H54 (cell line): ENCODE measurements around the gene PRAC1.

Experiments
- DNase-seq: peaks from one replicate; pipeline ENCODE4 v3.0.0; 2011; ENCODE audit warnings: low spot score, mixed read lengths; ENCODE audit not compliant: insufficient read length
- FAIRE-seq: peaks from 3 replicates; lab custom pipeline; 2011; peaks lifted over from hg19 to GRCh38; lab: Jason Lieb, UNC
- POLR2A ChIP-seq: IDR thresholded peaks from 2 replicates; pipeline ENCODE4 v1.6.1; 2011; ENCODE audit warnings: low read depth, mild to moderate bottlenecking, low read length

The PRAC1 gene

DNA sequence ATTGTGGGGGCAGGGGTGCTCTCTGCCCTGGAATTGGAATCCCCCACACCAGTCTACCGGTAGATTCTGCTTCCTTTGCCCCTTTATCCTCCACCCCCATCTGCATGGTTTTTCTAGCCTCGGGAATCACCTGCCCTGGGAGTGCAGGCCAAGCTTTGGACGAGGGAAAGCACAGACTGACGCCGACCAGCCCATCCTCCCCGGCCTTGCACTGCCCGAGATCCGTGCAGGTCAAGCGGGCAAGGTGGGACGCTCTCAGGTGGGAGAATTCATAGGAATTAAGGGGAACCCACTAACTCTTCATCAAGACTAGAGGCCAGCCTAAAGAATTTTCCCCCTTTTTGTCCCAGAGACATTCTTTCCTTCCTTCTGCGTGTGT, 16.1 kb upstream of the PRAC1 start:
- TF ChIP-seq POLR2A, result no peak
- DNase-seq (no peak), FAIRE-seq (no peak)

DNA sequence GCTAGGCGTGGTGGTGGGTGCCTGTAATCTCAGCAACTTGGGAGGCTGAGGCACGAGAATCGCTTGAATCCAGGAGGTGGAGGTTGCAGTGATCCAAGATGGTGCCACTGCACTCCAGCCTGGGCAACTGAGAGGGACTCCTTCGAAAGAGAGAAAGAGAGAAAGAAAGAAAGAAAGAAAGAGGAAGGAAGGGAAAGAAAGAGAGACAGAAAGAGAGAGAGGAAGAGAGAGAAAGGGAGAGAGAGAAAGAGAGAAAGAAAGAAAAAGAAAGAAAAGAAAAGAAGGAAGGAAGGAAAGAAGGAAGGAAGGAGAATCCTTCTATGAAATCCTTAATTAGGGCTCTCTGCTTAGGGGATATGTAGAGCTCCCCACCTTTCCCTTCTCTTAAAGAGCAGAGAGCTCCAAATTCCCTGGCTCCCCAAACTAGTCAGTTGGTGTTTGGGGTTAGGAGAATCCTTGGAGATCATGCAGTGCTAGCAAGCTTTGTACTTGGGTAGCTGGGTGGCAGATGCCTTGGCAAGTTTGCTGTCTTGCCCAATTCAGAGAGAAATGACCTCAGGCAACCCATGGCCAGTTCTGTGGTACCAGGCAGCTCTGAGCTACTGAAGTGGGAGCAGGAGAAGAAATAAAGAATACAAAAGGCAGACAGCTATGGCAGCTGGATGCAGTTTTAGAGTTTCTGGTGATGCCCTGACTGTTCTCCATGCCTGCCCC, 15.2 kb upstream of the PRAC1 start:
- DNase-seq (no peak), FAIRE-seq (no peak)
- TF ChIP-seq POLR2A, result no peak

DNA sequence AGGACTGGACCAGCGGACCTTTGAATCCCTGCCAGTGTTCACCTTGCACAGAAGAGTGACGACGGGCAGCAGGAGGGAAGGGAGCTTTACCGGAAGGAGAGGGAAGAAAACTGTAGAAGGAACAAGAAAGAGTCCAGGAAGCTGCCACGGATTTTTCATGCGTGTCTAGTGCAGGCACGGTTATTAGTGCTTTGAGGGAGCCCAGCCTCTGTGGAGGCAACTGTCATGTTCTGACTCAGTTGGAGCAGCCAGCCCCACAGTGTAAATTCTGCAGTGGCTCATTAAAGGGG, 12.7 kb upstream of the PRAC1 start:
- FAIRE-seq (no peak), DNase-seq (no peak)
- no peak for TF ChIP-seq POLR2A

DNA sequence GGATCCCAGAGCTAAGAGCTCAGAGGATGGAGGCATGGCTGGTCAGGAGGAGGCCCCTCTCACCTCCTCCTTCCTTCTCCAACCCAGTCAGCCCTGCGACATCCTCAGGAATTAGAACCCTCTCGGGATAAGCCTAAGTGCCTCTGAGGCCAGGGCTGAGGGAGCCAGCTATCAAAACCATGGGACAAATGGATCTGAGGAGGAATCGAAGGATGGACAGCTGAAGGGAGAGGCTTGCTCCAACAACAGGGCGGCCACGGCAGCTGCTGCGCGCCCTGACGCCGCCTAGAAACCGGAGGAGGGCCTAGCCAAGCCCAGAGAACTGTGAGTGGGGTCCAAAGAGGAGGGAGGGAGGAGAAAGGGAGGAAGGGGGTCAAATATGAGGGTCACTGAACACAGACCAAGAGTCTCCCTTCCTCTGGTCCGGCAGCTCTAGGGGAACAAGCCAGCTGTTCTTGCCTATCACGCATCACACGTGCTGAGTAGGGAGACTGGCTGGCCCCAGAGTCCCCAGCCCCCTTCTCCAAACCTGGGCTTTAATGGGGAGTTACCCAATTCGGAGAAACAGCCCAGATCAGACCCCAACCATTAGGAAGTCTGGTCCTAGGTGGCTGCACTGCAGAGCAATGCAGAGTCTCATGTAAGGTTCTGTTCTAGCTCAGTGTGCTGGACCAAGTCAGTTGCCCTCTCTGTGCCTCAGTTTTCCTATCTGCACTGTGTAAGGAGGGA, 12.2 kb upstream of the PRAC1 start:
- DNase-seq (no peak), FAIRE-seq (no peak)
- no peak for TF ChIP-seq POLR2A

DNA sequence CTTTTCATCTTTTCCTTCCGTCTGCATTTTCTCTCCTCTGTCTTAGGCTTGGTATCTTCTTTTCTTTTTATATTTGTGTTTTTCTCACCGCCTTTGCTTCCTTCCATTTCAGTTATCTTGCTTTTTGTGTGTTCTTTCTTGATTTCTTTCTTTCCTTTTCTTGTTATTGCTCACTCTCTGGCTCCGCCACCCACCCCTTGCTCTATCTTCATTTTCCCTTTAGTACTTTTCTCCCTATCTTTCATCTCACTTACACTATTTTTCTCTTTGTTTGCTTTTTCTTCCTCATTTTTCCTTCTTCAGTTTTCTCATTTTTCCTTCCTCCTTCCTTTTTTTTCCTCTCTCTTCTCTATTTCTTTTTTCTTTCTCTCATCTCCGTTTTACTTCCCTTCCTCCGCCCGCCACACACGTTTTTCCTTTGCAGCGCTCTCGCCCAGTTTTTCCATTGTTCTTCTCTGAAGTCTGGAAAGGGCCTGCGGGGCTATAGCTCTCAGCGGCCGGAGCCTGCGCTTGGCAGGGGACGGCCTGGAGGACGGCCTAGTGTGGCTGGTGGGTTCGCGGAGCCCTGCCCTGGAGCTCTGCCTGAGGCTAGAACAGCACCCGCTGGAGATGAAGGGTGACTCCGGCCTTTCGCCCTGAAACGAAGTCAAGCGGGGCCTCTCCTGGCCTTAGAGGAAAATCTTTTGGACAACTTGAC, 11.5 kb upstream of the PRAC1 start:
- FAIRE-seq (no peak), DNase-seq (no peak)
- TF ChIP-seq POLR2A, result no peak

DNA sequence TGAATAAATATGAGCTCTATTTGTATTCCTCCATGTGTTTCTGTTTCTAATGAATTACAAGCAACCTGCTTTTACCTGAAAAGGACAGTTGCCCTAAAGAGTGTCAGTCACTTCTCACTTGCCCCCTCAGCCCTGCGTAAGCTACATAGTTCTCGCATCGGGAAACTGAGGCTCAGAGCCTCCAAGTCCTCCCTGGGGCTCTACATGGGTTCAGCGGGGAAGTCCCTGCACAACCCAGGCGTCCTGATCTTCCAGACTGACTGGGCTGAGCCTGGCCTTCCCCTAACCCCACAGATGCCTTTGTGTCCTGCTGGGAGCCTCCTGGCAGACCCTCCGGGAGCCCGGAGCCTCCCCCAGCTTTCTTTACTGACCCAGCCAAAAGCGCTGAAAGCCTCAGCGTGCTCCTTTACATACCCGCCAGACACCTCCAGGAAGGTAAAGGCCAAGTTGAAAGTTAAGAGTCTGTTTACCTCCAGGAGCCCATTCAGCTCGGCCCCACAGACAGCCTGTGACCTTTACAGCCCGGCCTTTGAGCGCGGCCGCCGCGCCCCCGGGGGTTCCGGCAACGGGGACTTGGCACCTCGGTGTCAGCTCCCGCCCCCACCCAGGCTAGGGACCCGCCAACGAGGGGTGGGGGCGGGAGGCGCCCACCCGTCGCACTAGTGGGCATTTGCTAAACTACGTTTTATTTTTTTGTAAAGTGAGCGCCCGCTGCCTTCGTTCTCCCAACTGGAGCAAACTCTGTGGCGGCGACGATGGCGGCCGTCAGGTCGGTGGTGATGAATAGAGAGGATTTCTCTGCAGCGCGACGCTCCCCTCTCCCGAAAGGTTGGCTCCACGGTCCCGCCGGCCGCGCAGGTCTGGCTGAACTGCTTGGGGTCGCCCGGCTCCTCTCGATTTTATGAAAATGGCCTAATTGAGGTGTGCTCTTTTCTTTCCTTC, 10.6 kb upstream of the PRAC1 start:
- TF ChIP-seq POLR2A, result no peak
- DNase-seq, result no peak
- FAIRE-seq, result no peak

DNA sequence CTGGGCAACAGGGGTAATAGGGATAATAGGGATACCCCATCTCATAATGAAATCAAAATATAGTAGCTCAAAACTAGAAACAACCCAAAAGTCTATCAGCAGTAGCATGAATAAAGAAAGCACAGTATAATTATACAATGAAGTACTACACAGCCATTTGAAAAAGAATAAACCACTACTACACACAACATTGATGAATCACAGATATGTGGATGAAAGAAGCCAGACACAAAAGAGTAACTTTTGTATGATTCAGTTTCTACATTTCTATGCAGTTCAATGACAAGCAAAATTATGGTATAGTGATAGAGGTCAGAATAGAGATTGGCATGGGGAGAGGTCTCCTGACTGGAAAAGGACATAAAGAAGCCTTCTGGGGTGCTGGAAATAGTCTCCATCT, 9.0 kb upstream of the PRAC1 start:
- no peak for TF ChIP-seq POLR2A
- DNase-seq (no peak), FAIRE-seq (no peak)

DNA sequence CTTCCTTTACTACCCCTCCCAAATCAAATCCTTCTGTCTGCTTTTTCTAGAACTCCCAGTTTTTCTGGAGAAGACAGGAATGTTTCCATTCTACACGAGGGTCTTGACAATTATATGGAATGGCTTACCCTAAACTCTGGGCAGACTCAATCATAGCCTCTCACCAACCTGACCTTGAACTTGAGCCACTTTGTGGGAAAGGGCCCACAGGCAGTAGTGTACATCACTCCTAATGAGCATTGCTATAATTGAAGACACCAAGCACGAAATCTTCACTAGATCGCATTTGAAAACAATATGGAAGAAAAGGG, 7.9 kb upstream of the PRAC1 start:
- DNase-seq (no peak), FAIRE-seq (no peak)
- no peak for TF ChIP-seq POLR2A

DNA sequence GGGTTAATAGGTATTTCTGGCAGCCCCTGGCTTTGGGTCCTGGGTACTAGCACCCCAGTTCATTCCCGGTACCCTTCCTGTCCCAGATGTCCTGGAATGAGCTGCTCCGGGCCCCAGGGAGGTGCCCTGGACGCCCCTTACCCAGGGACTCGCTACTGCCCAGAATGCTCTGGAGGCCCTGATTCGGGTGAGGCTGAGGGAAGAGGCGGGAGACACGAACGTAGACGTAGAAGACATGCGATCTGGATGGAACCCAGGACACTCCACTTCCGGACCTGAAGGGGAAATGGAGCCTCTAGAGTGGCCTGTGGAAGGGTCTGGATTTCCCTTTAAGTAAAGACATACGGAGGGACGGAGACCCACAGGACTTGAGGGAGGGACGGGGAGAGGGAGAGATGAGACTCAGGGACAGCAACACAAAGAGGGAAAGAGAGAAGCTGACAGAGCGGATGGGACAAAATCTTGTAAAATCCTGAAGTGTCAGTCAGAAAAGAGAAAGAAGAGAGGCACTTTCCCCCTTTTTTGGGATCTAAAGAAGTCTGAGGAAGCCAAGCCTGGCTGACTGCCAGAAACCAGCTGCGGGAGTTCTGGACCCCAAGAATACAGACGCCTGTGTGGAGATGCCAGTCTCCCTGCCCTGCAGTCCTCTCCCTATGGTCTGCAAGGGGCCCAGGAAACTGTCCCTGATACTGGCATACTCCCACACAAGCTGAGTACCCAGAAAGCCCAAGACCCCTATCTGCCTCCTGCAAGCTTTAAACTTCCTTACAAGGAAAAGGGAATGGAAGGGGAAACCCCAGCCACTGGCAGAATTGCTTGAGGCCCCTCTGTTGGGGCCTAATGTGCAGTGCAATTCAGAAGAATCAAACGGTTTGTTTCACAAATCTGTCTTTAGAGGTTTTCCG, 7.3 kb upstream of the PRAC1 start:
- FAIRE-seq, result no peak
- no peak for DNase-seq
- TF ChIP-seq POLR2A, result no peak; the same call in 1 of the 2 replicates

DNA sequence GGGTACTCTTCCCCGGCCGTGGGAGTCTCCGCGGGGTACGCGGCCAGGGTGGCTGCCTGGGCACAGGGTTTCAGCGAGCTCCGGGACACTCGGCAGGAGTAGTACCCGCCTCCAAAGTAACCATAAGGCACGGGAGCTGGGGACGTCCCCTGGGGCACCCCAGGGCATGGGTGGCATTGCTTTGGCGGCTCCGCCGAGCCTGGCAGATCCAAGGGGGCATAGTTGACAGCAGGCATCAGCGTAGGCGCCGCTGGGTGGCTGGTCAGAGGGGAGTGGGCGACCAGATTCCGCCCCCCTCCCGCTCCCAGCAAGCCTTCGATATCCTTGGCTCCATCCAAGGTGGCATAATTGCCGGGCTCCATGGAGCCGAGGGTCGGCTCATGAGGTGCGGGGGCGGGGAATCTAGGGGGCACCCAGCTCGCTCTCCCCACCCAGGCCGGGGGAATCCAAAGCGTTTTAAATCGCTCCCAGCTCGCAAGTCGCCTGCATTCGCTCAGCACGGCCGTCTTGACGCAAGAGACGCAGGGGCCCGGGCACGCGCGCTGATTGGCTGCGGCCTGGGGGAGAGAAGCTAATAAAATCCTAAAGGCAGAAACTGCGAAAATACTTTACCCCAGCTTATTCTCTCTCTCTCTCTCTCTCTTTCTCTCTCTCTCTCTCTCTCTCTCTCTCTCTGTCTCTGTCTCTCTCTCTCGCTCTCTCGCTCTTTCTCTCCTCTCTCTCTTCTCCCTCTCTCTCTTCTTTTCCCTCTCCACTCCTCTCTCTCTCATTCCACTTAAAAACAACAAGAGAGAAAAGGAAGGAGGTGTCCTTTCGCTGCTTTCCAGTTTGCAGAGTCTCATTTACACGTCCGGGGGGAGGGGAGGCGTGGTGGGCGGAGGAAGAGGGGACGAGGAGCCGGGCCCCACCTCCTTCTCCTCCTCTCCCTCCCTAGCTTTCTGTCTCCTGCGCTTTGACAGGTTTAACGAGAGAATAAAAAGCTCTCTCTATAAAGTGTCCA, 6.2 kb upstream of the PRAC1 start, which contains the start of gene HOXB13:
Gene HOXB13, minus strand, starts transcription at position 519 of the 1,000 bp plus-strand sequence. Its CDS starts 157 bp downstream, at position 362.
- FAIRE-seq (no peak), DNase-seq (peak; percentile 85)
- no peak for TF ChIP-seq POLR2A

DNA sequence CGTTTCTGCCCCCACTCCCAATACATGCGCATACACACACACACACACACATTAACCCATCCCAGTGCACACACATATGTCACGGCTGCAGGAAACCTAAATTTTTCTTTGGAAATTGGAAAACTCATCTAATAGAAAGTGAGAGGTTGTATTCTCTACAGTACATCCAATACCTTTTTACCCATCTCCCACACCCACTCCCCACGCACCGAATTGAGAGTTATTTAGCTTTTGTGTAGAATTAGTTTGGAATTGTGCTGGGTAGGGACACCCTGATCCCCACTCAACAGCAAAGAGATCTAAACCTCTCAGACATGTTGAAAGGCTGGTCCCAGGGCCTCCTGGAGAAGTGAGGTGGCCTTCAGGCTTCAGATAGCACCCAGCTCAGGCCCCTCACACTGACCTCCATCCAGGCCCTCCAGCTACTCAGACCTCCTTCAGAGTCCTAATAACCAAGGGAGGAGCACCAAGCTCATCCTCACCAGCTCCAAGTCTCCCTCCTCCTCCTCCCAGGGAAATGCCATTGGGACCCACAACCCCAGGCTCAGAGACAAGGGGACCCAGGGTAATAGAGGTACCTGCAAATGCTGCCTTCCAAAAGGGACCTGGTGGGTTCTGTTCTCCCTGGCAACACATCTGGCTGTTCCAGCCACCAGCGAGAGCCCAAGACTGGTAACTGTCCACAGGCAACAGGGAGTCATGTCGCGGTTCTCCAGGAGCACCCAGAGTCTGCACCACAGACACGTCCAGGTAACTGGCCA, 5.3 kb upstream of the PRAC1 start:
- no peak for TF ChIP-seq POLR2A
- no peak for FAIRE-seq

DNA sequence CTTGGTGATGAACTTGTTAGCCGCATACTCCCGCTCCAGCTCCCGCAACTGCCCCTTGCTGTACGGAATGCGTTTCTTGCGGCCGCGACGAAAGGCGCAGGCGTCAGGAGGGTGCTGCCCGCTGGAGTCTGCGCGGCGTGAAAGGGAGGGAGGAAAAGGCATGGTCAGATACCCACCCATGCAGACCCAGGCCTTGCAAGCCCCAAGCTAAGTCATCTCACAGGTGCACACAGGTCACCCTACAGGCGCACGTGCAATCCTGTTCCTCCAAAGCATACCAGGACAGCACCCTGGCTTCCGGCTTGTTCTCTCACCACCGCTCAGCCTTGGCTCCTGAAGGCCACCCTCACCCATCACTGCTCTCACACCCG, 4.6 kb upstream of the PRAC1 start:
- no peak for TF ChIP-seq POLR2A
- DNase-seq (no peak), FAIRE-seq (no peak)

More for the DNA sequence above, 5.3 kb upstream of the PRAC1 start:
- DNase-seq, result no peak
